Neural crest cell (in vitro differentiated cells): ENCODE data around the gene GSS. TPM values are rescaled to one million over a fixed set of nuclear protein-coding genes. Genes with fewer than 3 reads are reported as not detected.

Experiments
- DNase-seq: peaks from one replicate; pipeline ENCODE4 v3.0.0; 2021; ENCODE audit warnings: low read depth, mixed read lengths, low spot score
- H3K27ac Mint-ChIP-seq: one replicate; pipeline ENCODE4 v1.8.0; 2021; ENCODE audit warnings: mild to moderate bottlenecking, mixed read lengths; ENCODE audit not compliant: unreplicated experiment
- H3K27me3 Mint-ChIP-seq: 2 replicates; pipeline ENCODE4 v1.8.0; 2021; ENCODE audit warnings: low read depth, mild to moderate bottlenecking, mixed read lengths
- H3K36me3 Mint-ChIP-seq: 2 replicates; pipeline ENCODE4 v1.8.0; 2021; ENCODE audit warnings: low read depth, mild to moderate bottlenecking, mixed read lengths
- H3K4me1 Mint-ChIP-seq: 2 replicates; pipeline ENCODE4 v1.8.0; 2021; ENCODE audit warnings: mixed read lengths
- H3K4me3 Mint-ChIP-seq: one replicate; pipeline ENCODE4 v1.8.0; 2021; ENCODE audit warnings: mild to moderate bottlenecking, mixed read lengths
- H3K9me3 Mint-ChIP-seq: 2 replicates; pipeline ENCODE4 v1.8.0; 2021; ENCODE audit warnings: mixed read lengths
- total RNA-seq: library from RNA; stranded (reverse); gene quantifications from 2 replicates; pipeline ENCODE4 v1.2.1, GENCODE V29; 2021
- TF ChIP-seq, protein P1 (sequence below): fragments of 200-600 bp; sonication (generic); conservative IDR thresholded peaks from 2 replicates; pipeline ENCODE4 v1.5.0; 2021; ENCODE audit warnings: antibody characterized with exemption, mild to moderate bottlenecking

GSS gene
- total RNA-seq, 1 donor from 2014 or later, result 78.8 TPM

DNA sequence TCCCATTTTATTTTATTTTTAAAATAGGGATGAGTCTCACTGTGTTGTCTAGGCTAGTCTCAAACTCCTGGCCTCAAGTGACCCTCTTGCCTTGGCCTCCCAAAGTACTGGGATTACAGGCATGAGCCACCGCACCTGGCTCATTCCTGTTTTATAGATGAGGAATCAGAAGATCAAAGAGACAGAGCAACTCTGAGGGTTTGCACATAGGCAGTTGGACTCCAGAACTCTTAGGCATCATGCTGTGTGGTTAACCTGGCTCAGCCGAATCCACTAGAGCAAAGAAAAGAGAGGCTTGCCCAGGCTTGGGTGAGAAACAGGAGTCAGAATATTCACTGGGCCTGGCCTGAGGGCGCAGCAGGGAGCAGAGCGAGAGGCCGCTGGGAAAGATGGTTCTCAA, 9.4 kb upstream of the GSS start:
- H3K4me3 Mint-ChIP-seq, result no peak overlapping the region
- no peaks in the 10 kb centered on the region for H3K27me3 Mint-ChIP-seq
- H3K9me3 Mint-ChIP-seq, result no peaks in the 10 kb centered on the region
- peaks cover 8% of the 10 kb centered on the region for H3K4me1 Mint-ChIP-seq
- no peak for DNase-seq
- no peak overlapping the region for H3K27ac Mint-ChIP-seq
- TF ChIP-seq, protein P1, sequence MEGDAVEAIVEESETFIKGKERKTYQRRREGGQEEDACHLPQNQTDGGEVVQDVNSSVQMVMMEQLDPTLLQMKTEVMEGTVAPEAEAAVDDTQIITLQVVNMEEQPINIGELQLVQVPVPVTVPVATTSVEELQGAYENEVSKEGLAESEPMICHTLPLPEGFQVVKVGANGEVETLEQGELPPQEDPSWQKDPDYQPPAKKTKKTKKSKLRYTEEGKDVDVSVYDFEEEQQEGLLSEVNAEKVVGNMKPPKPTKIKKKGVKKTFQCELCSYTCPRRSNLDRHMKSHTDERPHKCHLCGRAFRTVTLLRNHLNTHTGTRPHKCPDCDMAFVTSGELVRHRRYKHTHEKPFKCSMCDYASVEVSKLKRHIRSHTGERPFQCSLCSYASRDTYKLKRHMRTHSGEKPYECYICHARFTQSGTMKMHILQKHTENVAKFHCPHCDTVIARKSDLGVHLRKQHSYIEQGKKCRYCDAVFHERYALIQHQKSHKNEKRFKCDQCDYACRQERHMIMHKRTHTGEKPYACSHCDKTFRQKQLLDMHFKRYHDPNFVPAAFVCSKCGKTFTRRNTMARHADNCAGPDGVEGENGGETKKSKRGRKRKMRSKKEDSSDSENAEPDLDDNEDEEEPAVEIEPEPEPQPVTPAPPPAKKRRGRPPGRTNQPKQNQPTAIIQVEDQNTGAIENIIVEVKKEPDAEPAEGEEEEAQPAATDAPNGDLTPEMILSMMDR, result no peak
- H3K36me3 Mint-ChIP-seq, result no peaks in the 10 kb centered on the region

DNA sequence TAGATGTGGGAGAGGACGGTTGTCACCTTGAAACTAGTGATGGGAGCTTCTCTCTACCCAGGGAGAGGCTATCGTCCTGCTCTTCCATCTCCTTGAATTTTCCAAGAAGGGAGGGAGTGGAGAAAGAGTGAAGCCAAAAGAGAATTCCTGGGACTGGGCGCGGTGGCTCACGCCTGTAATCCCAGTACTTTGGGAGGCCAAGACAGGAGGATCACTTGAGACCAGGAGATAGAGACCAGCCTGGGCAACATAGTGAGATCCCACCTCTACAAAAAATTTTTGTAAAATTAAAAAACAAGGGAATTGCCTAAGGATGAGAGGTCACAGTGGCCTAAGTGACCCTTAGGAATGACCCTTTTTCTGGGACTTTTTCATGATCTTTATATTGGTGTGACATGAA, 8.9 kb upstream of the GSS start:
- Mint-ChIP-seq H3K27ac (no peak overlapping the region), H3K36me3 (no peaks in the 10 kb centered on the region), H3K27me3 (no peaks in the 10 kb centered on the region), H3K9me3 (no peaks in the 10 kb centered on the region), H3K4me1 (peaks cover 8% of the 10 kb centered on the region), H3K4me3 (no peak overlapping the region)
- TF ChIP-seq, protein P1, result no peak
- no peak for DNase-seq

DNA sequence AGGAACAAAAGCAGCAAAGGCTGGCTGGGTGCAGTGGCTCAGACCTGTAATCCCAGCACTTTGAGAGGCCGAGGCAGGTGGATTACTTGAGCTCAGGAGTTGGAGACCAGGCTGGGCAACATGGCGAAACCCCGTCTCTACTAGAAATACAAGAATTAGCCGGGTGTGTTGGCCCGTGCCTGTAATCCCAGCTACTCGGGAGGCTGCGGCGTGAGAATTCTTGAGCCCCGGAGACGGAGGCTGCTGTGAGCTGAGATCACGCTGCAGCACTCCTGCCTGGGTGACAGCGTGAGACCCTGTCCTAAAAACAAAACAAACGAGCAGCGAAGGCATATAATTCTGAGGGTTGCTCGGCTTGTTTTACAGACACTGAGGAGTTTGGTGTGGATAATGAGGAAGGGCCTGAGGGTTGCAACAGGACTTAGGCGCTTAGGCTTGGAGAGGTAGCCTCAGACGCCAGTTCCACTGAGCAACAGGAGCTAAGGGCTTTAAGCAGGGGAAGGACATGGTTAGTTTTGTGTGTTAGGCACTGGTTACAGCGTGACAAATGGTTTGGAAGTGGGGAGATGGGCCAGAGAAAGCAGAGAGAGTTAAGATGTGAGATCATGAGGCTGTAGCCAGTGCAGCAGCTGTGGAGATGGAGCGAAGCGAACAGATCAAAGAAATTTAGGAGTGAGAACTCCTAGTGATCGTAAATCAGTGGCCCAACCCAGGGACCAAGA, 1.3 kb upstream of the GSS start:
- H3K36me3 Mint-ChIP-seq, result no peaks in the 10 kb centered on the region
- peak overlapping the region; percentile 96 for H3K4me3 Mint-ChIP-seq
- no peak overlapping the region for H3K27ac Mint-ChIP-seq
- H3K4me1 Mint-ChIP-seq, result peaks cover 33% of the 10 kb centered on the region
- TF ChIP-seq, protein P1, result no peak
- no peak for DNase-seq
- no peaks in the 10 kb centered on the region for H3K9me3 Mint-ChIP-seq
- no peaks in the 10 kb centered on the region for H3K27me3 Mint-ChIP-seq

DNA sequence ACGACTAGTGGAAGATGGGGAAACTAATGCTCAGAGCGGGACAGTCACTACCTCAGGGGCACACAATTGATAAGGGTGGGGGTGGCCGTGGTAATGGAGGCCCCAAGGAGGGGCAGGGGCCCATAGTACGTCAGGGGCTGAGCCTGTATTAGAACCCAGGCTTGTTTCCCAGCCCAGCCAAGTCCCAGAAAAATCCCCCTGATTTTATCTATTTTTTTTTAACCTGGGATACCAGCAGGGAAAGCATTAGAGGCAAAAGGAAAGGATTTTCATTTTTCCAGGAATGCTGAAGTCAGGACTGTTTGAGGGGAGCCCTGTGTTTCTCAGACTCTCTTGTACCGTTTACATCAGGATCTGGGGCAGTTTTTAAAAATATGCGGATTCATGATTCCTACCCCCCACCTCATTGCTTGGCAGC, 444 bp upstream of the GSS start:
- Mint-ChIP-seq H3K27me3 (no peaks in the 10 kb centered on the region), H3K9me3 (no peaks in the 10 kb centered on the region), H3K36me3 (no peaks in the 10 kb centered on the region), H3K27ac (peak overlapping the region; percentile 98), H3K4me3 (peak overlapping the region; percentile 96), H3K4me1 (peaks cover 38% of the 10 kb centered on the region)
- TF ChIP-seq, protein P1, result peak; percentile 33
- DNase-seq, result no peak

DNA sequence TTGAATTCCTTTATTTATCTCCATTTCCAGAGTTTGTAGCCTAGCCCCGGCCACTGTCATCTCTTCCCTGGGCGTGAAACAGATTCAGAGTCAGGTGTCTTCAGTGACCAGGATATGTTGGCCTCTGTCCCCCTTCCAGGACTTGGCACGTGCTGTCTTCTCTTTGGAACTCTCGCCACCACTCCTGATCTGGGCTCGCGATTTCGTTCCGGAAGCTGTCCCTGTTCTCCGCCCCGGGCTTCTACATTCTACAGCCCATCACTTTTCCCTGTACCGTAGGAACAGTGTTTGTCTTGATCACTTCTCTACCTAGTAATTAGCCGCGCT, 739 bp downstream of the GSS start:
- peak overlapping the region; percentile 96 for H3K4me3 Mint-ChIP-seq
- peaks cover 34% of the 10 kb centered on the region for H3K4me1 Mint-ChIP-seq
- TF ChIP-seq, protein P1, result no peak
- H3K36me3 Mint-ChIP-seq, result no peaks in the 10 kb centered on the region
- no peaks in the 10 kb centered on the region for H3K27me3 Mint-ChIP-seq
- peak overlapping the region; percentile 98 for H3K27ac Mint-ChIP-seq
- H3K9me3 Mint-ChIP-seq, result no peaks in the 10 kb centered on the region
- peak; percentile 25 for DNase-seq
